Ecto neural progenitor cell (in vitro differentiated cells): ENCODE results near the gene DIPK1C.
A peak's percentile ranks its signal among the peaks of the same experiment; 100 is the strongest.

ENCODE experiments used
- DNase-seq: peaks from one replicate; pipeline ENCODE4 v3.0.0-alpha.2; 2018; ENCODE audit warnings: low spot score

Gene DIPK1C

DNA sequence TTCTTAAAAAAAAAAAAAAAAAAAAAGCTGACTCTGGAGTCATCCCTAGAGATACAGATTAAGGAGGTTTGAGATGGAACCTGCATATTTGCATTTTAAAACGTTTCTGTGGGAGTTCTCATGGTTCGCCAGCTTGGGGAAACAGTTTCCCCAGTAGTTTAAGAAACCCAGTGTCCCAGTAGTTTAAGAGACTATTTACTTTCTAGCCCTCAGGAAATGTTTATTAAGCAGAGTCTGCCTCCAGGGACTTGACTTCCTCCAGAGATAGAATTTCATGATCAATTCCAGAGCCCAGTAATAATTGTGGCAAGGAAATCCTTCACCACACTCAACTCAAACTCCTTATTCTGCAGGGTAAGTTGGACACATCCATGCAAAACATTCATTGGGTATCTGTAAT is 39.1 kb downstream of the DIPK1C start:
- DNase-seq = no peak

DNA sequence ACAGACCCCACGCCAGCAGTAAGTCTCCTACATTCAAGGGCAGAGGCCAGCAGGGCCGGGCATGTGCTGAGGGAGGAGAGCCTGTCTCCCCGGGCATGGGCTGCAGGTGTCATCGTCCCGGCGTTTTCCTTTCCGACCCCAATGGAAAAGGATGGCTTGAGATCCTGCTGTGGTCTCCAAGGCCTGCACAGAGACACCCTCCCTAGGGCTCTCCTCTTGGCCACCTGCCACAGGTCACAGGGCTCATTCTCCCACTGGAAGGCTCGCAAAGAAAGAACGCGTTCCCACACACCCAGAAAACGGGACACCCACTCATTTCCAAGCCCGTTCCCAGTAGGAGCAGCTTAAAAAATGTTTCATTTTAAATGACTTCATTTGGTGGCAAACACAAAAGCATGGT is 41.0 kb downstream of the DIPK1C start:
- no peak for DNase-seq

DNA sequence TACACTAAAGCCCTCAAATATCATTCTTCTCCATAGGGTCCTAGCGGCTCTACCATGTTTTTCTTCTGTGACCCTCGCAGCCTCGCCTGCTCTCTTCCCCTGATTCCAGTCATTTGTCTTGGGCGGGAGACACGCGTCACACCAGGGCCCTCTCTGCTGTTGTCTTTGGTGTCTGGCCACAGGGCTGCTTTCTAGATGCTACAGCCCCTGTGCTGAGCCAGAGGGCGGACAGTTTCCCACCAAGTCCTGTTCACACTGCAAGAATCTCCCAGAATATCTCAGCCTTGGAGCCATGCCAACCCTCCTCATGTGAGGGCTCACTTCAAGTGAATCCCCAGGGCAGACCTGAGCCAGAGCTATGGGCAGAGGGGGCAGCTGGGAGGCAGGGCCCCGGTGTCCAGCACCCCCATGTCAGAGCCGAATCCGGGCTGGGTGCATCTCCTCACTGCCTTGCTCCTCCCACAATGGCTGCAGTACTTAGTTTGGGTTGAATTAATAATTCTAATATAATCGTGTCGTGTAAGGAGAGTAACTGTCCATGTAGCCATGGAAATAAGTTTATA is 42.1 kb downstream of the DIPK1C start:
- DNase-seq = no peak

DNA sequence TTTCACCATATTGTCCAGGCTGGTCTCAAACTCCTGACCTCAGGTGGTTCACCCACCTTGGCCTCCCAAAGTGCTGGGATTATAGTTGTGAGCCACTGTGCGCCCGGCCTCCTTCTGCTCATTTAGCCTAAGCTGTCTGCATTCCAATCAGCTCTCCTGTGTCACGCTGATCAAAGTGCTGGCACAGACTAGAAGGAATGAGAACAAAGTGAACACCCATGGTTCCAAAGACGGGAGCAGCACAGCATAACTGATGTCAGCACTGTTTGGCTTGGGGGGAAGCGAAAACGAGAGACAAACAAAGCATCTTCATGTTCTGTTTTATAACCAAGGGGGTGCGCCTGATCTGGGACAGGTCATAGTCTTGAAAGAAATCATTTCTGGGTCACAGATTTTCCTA is 43.3 kb downstream of the DIPK1C start:
- no peak for DNase-seq

DNA sequence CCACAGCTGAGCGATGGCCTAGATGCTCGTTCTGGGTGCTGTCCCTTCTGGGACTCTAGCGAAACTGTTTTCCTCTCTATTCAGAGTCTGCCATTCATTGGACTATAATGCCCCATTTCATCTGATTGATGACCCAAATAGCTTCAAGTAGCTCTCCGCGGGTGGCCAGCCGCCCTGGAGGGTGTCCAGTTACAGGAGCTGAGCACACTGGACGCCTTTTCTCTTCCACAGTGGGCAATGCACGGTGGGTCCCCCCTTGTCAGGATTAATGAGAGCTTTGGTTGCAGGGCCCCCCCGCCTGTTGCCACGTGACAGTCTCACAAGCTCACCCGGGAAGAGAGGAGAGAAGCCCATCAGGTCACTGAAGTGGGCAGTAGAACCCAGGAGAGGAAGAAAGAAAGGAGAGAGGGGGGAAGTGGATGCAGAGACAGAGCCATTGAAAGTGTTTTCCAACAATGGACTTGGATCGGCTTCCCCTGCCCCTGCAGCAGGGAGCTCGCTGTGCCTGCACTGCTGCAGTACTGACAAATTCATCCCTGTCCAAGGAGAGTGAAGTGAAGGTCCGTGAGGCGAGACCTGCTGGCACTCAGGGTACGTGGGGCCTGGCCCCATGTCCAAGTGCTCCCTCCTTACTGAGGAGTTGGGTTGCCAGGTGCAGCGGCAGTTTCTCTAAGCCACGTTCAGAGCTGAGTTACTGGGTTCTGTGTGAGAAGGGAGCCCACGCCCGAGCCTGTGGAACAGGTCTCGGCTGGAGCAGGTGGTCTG is 44.8 kb downstream of the DIPK1C start:
- DNase-seq = peak; percentile 58

DNA sequence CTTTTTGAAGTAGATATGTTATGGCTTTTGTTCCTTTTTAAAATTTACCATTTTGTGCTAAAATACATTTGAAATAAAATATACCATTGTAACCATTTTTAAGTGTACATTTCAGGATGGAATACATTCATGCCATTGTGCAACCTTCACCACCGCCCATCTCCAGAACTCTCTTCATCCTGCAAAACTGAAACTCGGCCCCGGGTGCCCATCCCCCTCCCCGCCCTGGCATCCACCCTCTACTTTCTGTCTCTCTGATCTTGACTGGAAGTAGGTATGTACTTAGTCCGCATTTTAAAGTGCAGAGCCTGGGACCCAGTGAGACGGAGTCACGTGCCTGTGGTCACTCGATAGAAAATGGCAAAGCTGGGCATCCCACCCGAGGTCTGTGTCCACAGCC is 45.6 kb downstream of the DIPK1C start:
- DNase-seq = no peak

DNA sequence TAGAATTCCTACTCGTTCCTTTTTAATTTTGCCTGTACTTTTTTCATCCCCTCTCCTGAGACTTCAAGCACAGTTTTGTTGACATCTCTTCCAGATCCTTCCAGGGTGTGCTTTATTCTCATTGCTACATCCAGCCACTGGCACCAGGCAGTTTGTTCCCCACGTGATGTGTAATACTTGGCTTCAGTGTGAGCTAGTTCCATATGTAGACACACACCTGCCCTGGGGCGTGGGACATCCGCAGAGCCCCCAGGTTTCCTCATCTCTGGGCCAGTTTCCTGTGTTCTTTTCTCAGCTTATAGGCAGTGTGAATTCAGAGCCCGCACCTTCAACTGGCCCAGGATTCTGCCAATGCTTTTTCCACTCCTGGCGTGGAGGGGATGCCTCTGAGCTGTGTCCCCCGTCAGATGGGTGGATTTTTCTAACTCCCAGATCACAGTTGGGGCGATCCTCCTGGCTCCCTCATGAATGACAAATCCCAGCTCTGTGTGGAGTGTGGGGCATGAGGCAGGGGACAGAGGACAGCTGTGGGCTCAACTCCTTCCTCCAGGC is 46.6 kb downstream of the DIPK1C start:
- DNase-seq = no peak

DNA sequence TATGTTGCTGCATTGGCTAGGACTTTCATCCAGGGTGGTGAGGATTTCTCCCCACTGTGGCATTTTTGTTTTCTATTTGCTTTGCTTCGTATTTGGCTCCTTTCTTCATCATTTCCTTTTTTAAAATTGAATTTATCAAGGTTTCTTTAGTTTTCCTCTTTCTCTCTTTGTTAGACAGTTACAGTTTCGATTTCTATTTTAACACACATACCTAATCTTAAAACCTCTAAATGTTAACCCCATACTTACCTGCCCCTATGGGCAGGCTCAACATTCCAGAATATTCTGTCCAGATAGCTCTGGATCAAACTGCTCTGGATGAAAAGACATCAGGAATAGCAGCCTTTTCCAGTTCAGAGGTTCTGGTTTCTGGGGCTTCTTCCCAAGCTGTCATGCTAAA is 49.2 kb downstream of the DIPK1C start:
- DNase-seq = no peak

DNA sequence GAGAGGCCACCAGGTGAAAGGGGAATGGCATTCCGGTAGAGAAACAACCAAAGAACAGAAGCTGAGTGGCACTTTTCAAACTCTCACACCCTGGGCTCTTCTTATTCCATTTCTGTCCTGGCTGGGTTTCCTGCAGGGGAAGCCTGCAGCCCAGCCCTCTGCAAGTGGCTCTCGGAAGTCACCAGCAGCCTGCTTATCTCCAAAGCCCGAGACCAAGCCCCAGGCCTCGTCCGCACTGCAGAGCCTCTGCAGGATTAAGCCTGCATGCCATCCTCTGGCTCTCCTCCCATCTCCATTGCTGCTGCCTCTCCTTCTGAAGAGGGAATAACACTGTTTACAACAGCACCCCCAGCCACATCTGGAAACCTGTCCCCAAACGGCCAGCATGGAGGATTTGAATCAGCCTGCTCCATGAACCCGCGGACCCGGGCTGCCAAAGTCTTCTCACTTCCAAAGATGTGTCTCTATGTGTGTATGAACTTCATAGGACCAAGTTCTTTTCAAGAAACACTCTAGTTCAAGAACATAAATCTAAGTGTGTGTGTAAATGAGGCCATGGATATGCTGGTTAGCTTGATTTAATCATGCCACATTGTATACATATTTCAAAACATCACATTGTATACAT is 54.2 kb downstream of the DIPK1C start:
- peak; percentile 54 for DNase-seq

DNA sequence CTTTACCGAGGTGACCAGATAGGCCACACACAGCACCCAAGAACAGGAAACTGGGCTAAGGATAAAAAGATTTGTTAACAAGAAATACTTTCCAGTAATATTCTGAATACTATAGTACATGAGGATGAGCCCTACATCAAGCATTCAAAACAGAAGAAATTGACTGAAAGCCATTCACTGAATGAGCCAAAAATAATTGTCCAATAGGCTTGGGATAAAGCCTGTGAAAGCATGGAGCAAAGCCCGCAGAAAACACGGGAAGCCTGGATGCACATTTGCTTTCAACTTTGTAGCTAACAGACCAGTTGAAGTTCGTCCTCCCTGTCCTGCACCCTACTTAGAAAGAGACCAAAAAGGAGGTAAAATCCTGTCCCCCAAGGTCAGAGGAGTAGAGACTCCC is 56.3 kb downstream of the DIPK1C start:
- no peak for DNase-seq

DNA sequence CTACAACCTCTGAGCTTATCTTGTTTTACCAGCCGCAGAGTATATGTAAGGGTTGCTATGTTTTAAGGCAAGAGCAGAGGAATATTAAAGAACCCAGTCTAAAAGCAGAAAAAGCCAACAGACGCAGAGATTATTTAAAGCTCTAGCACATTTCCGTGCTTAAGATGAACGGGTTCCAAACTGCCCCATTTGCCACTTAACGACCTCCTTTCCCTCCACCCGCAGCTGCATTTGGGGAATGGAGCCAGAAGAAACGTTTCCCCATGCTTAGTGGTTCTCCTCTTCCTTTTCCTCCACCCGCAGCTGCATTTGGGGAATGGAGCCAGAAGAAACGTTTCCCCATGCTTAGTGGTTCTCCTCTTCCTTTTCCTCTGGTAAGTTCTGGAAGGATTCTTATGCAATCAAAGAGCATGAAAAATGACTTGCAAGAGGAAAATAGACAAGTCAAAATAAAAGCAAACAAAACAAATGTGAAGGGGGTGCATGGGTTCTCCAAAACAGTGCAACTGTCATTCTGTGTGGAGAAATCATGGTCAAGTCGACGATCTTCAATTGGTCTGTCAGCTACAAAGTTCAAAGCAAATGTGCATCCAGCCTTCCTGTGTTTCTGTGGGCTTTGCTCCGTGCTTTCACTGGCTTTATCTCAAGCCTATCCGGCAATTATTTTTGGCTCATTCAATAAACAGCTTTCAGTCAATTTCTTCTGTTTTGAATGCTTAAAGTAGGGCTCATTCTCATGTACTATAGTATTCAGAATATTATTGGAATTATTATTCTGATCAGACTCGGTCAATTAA is 57.8 kb downstream of the DIPK1C start:
- no peak for DNase-seq

DNA sequence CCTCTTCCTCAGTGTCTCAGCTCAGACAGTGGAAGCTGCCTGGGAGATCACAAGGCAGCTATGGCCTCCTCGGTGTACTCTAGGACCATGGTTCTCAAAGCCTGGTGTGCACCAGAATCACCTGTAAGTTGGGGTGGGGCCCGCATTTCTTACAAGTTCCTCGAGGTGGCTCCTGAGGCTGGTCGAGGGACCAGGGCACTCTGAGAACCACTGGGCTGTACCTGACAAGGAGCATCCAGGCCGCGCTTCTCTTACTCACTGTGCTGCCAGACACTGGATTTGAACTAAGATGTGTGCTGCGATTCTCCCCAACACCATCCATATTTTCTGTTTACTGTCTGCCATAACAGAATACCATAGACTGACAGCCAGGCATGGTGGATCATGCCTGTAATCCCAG is 59.5 kb downstream of the DIPK1C start:
- no peak for DNase-seq

DNA sequence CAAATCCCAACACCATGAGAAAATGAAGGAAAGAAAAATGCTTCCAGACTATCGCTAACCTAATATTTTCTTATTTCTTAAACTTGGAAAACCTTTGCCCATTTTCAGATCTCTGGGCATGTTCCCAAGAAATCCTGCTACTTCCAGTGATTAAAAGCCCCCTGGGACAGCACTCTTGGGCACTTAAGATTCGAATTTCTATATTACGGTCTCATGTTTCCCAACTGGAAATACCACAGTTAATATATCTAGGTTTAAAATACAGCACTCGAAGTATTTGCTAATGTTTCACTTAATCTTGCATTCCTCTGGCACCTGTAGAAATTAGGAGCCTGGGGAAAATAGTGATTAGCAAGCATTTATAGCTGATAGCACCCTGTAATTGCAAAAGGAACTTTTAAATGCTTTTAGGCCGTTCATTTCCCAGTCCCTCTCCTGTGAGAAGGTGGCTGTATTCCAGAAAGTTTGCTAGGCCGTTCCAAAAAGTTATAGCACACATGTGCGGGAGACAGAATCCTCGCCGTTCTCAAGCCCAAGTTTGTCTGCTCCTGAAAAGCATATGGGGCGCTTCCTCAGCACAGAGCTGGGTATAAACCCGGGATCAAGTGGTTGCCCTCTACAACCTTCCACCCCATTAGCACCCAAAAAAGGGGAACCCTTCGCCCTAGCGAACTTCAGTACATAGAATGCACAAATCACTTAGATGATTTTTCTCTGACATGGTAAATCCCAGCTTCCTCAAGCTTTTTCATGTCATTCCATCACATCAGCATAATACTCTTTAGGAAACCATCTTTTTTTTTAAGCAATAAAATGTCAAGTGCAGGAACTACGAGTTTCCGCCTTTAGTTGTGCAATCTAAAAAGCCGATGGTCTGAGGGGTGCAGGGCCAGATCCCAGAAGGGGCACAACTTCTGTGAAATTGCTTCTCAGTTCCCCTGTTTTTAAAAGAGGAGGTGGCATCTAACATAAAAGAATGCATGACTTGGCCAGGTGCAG is 60.6 kb downstream of the DIPK1C start:
- DNase-seq = no peak

DNA sequence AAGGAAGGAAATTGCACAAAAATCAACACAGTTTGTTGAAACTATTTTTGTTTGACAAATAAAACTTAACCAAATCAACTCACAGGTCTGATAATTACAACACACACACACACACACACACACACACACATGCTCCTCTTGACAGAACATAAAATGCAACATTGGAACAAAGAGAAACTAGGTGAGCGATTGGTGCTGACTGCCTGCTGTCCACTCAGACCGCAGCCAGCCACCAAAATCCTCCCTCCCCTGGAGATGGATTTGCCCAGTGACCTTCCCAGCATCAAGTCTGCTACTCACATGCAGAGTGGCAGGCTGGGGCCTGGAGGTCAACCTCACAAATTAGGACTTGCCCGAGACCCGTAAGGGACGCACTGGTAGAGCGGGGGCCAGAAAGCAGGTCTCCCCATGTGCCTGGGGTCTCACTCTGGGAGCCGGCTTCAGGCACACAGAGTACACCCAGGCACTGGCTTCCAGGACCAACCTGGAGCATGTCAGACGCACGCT is 61.4 kb downstream of the DIPK1C start:
- DNase-seq = no peak

DNA sequence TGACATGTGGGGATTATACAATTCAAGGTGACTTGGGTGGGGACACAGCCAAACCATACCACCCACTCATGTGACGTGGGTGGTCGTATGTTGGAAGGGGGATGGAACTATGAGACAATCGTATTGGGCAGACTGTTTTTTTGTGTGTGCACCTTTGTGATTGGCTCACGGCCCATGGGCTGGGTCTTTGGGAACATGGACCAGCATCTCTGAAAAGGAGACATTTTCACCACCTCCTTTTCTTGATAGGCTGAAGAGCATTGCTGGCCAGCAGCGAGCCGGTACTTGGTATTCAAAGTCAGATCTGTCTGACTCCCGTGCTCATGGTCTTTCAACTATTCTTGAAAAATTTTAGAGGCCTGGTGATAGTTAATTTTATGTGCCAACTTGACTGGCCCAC is 62.1 kb downstream of the DIPK1C start:
- no peak for DNase-seq

DNA sequence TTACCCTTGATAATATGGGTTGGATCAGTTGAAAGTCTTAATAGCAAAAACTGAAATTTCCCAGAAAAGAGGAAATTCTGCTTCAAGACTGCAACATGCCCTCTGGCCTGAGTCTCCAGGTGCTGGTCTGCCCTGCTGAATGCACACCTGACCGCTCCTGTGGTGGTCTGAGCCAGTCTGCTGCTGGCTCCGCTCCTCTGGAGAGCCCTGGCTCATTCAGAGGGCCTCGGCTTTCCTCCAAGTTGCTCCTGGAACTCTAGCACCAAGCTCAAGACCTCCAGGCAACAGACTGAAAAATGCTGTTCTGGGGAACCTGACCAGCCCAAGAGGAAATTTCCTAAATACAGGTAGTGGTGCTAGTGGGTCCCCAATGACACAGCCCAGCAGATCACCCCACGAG is 64.8 kb downstream of the DIPK1C start:
- no peak for DNase-seq

DNA sequence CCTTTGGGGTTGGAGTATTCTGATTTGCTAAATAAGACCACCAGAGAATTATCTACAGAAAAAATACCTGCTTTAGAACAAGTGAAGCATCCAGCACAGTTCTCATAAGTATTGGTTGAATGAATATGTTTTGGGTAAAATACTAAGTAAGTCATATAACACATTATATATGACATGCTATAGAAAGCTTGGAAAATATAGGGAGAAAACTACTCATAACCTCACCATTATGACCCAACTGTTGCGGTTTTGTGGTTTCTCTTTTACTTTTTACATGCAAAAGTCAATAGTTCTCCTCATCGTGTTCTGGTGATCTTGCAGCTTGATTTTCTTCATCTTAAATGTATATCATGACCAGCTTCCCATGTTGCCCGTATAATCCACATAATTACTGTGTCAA is 66.2 kb downstream of the DIPK1C start:
- DNase-seq = no peak

DNA sequence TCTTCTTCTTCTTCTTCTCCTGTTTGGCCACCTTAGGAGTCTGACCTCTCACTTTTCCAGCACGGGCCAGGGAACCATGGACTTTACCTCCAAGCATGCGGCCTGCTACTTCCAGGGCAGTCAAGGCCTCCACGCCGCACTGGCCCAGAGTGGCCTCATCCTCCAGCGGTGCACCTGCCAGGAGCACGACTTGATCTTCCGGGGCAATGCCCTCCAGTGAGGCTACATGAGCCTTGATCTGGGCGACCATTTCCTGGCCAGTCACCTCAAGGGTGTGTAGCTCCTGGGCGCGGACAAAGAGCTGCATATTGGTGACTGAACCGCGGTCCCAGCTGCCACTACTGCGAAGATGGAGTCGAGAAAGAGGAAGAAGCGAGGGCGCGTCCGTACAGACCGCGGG is 67.1 kb downstream of the DIPK1C start:
- no peak for DNase-seq

DNA sequence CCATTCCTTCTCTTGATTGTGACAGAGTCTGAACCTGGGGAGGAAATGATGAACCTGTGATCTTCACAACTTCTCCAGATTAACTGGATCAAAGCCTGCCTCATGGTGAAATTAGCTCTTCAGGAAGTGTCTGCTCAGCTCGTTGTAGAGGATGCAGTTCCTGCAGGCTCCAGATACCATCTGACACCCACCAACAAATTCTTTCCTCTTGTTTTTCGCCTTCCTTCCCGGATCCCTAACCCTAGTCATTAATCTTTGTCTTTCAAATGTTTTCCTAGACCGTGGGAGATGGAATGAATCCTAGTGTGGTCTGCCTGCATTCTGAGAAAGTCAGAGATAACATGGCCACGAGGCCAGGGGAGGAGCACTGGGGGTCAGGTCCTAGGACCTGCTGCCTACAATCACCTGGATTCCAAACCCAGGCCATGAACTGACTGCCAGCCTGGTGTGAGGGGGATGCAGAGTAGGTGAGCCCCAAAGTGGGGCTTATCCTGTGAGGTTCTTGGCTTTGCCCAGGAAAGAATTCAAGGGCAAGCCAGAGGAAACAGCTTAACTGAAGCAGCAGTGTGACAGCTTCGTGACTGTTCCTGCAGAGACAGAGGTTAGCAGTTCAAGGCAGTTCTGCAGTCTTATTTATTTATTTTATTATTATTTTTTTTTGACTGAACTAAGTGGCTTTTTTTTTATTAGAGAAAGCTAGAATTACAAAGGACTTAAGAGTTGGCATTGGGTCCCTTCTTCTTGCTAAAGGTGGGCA is 67.8 kb downstream of the DIPK1C start:
- DNase-seq = no peak

DNA sequence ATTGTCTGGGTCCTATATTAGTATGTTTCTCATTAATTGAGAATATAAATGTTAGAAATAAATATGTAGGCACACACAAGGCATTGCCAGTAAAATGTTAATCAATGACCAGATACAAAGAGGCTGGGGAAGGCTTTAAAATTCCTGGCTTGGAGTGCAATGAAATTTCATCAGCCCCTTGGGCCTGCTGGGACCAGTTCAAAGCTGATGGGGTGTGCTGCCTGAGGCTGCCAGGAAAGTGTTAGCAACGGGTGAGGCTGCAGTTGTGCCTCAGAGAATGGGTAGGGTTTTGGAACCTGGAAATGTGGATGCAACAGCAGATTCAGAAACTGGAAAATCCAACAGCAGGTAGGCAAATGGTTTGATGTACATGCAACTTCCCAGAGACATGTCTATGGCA is 68.9 kb downstream of the DIPK1C start:
- no peak for DNase-seq
